Prostate gland (tissue), 2 donors: ENCODE results near the gene FASN. TPM values are rescaled to one million over a fixed set of nuclear protein-coding genes. Genes with fewer than 3 reads are reported as not detected.

Experiments
- DNase-seq: peaks from one replicate; pipeline ENCODE4 v3.0.0-alpha.2; 2019; ENCODE audit warnings: low spot score
- H3K27ac ChIP-seq, 2 donors: fragments of 200-600 bp; sonication (generic); 2 replicates each; pipeline ENCODE4 v1.5.1; 2017 to 2019
- H3K27me3 ChIP-seq: fragments of 200-600 bp; sonication (generic); replicated peaks from 2 replicates; pipeline ENCODE4 v1.5.1; 2019; ENCODE audit not compliant: insufficient read depth
- H3K36me3 ChIP-seq, 2 donors: fragments of 200-600 bp; sonication (generic); 1 replicate in 1 of 2; 2 replicates in 1 of 2; pipeline versions ENCODE4 v1.5.1 to v1.8.1; 2017 to 2019
- H3K4me1 ChIP-seq: fragments of 200-600 bp; sonication (generic); replicated peaks from 2 replicates; pipeline ENCODE4 v1.5.1; 2019
- H3K4me3 ChIP-seq, 2 donors: fragments of 200-600 bp; sonication (generic); 2 replicates each; pipeline ENCODE4 v1.5.1; 2017 to 2019
- H3K9me3 ChIP-seq: fragments of 200-600 bp; sonication (generic); 2 replicates; pipeline ENCODE4 v1.5.1; 2017
- POLR2A ChIP-seq: fragments of 450-650 bp; IDR thresholded peaks from one replicate; pipeline ENCODE4 v1.6.1; 2016; ENCODE audit warnings: antibody characterized with exemption, mild to moderate bottlenecking
- POLR2AphosphoS5 ChIP-seq: sonication (generic); formaldehyde crosslinking; IDR thresholded peaks from one replicate; pipeline ENCODE4 v1.6.1; 2017; ENCODE audit warnings: antibody characterized with exemption
- WGBS: methylation state at CpG from one replicate; pipeline ENCODE4 v1.1.5; 2018; 5-methylcytosine and 5-hydroxymethylcytosine counted together
- intact Hi-C: fragments of 100-400 bp; cut with DNase I; formaldehyde crosslinking; loops from one replicate; pipeline ENCODE4 v1.14.2; 2022
- total RNA-seq, 2 donors: library from RNA; depleted of rRNA; stranded (reverse); fragments of >200 nt; gene quantifications; one replicate each; pipeline ENCODE4 v1.1.0, GENCODE V29; 2016
- TF ChIP-seq, protein P1 (sequence below), 4 experiments: fragments of 200-600 bp in 2 of 4; fragments of 450-650 bp in 2 of 4; sonication (generic) in 2 of 4; IDR thresholded peaks; 1 replicate in 3 of 4; 2 replicates in 1 of 4; pipeline ENCODE4 v1.5.1; 2016 to 2019; ENCODE audit warnings: antibody characterized with exemption in 4 of 4, mild to moderate bottlenecking in 2 of 4, moderate library complexity in 2 of 4

The FASN gene
- total RNA-seq, 2 donors from 2014 or later: 192 to 388 TPM

- intact Hi-C loops: no loop called here
- 12% methylated on average over 54 of the region's 79 CpGs for WGBS
Measured at GRCh38 chr17:82050761-82051641, 47.0 kb downstream of the FASN start.

GRCh38 chr17:82050152-82050760, 47.8 kb downstream of the FASN start:
- H3K4me3 ChIP-seq: peak overlapping the region; percentile 71 to 75
- no peaks in the 10 kb centered on the region for H3K27me3 ChIP-seq
- no peaks in the 10 kb centered on the region for H3K9me3 ChIP-seq
- H3K36me3 ChIP-seq: peaks cover 13 to 22% of the 10 kb centered on the region in 2 donors
- peaks cover 19% of the 10 kb centered on the region for H3K4me1 ChIP-seq
- intact Hi-C loops: no loop called here
- 85% methylated on average over 28 of the region's 28 CpGs for WGBS
- TF ChIP-seq POLR2A: no peak
- no peak for TF ChIP-seq POLR2AphosphoS5
- TF ChIP-seq, protein P1, sequence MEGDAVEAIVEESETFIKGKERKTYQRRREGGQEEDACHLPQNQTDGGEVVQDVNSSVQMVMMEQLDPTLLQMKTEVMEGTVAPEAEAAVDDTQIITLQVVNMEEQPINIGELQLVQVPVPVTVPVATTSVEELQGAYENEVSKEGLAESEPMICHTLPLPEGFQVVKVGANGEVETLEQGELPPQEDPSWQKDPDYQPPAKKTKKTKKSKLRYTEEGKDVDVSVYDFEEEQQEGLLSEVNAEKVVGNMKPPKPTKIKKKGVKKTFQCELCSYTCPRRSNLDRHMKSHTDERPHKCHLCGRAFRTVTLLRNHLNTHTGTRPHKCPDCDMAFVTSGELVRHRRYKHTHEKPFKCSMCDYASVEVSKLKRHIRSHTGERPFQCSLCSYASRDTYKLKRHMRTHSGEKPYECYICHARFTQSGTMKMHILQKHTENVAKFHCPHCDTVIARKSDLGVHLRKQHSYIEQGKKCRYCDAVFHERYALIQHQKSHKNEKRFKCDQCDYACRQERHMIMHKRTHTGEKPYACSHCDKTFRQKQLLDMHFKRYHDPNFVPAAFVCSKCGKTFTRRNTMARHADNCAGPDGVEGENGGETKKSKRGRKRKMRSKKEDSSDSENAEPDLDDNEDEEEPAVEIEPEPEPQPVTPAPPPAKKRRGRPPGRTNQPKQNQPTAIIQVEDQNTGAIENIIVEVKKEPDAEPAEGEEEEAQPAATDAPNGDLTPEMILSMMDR (IDR thresholded peaks at IDR 0.05): no peak
- H3K27ac ChIP-seq: peak overlapping the region in 1 of 2 donors; percentile 45
- no peak for DNase-seq

More at GRCh38 chr17:82050761-82051641, 47.0 kb downstream of the FASN start:
- Histone ChIP-seq H3K27me3 (no peaks in the 10 kb centered on the region), H3K27ac (peak overlapping the region; percentile 45 to 68), H3K4me1 (peaks cover 19% of the 10 kb centered on the region), H3K4me3 (peak overlapping the region; percentile 71 to 75), H3K36me3 (peaks cover 13 to 29% of the 10 kb centered on the region in 2 donors), H3K9me3 (no peaks in the 10 kb centered on the region)
- TF ChIP-seq, protein P1 (IDR thresholded peaks at IDR 0.05): no peak
- no peak for TF ChIP-seq POLR2A
- no peak for DNase-seq

- no peak overlapping the region for H3K27ac ChIP-seq
- TF ChIP-seq POLR2A (no peak), POLR2AphosphoS5 (no peak)
- TF ChIP-seq, protein P1 (IDR thresholded peaks at IDR 0.05): no peak
- no peaks in the 10 kb centered on the region for H3K27me3 ChIP-seq
- no peaks in the 10 kb centered on the region for H3K9me3 ChIP-seq
- peaks cover 10 to 16% of the 10 kb centered on the region in 2 donors for H3K36me3 ChIP-seq
- WGBS: 85% methylated on average over 15 of the region's 16 CpGs
- DNase-seq: no peak
- peaks cover 19% of the 10 kb centered on the region for H3K4me1 ChIP-seq
- intact Hi-C loops: no loop called here
- no peak overlapping the region for H3K4me3 ChIP-seq
Measured at GRCh38 chr17:82049521-82049971, 48.5 kb downstream of the FASN start.

GRCh38 chr17:82049106-82049505, 48.9 kb downstream of the FASN start:
- 77% methylated on average over 6 of the region's 8 CpGs for WGBS
- no peak for DNase-seq
- Histone ChIP-seq H3K27me3 (no peaks in the 10 kb centered on the region), H3K4me1 (peaks cover 19% of the 10 kb centered on the region), H3K9me3 (no peaks in the 10 kb centered on the region), H3K36me3 (peaks cover 6 to 12% of the 10 kb centered on the region in 2 donors), H3K27ac (no peak overlapping the region), H3K4me3 (no peak overlapping the region)
- intact Hi-C loops: no loop called here
- TF ChIP-seq, protein P1 (IDR thresholded peaks at IDR 0.05): no peak
- TF ChIP-seq POLR2AphosphoS5 (no peak), POLR2A (no peak)
